GM18502 (cell line): ENCODE results near the gene PARD6B.

Source experiments
- ATAC-seq: cut with Tn5 transposase; IDR thresholded peaks from one replicate; pipeline ENCODE4 v1.9.1; 2021; ENCODE audit warnings: mild to moderate bottlenecking; ENCODE audit not compliant: unreplicated experiment, poor library complexity

PARD6B gene

DNA sequence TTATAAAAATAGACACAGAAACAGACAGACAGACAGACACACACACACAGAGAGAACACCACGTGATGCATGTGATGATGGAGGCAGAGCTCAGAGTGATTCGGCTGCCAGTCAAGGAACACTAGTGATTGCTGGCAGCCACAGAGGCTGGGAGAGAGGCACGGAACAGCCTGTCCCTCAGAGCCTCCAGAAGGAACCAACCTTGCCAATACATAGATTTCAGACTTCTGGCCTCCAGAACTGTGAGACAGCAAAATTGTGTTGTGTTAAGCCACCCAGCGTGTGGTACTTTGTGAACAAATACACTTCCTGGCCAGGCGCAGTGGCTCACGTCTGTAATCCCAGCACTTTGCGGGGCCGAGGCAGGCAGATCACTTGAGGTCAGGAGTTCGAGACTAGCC is 9.5 kb upstream of the PARD6B start:
- no peak for ATAC-seq

DNA sequence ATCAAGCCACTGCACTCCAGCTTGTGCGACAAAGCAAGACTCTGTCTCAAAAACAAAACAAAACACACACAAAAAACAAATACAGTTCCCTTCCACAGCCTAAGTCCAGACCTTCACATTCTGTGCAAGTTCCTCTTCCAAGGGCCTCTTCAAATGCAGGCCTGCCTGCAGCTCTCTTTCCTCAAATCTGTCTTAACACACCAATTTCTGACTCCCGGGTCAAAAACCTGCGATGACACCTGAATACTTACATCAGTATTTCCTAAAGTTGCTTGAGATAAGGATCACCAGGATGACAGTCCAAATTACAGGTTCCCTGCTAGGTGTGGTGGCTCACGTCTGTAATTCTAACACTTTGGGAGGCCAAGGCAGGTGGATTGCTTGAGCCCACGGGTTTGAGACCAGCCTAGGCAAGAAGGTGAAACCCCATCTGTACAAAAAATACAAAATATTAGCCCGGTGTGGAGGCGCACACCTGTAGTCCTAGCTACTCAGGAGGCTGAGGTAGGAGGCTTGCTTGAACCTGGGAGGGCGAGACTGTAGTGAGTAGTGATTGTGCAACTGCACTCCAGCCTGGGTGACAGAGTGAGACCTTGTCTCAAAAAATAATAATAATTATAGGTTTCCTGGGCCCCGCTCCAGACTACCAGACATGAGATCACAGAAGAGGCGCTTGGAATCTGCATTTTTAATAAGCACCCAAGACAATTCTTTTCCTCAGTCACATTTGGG is 8.8 kb upstream of the PARD6B start:
- ATAC-seq, result no peak

DNA sequence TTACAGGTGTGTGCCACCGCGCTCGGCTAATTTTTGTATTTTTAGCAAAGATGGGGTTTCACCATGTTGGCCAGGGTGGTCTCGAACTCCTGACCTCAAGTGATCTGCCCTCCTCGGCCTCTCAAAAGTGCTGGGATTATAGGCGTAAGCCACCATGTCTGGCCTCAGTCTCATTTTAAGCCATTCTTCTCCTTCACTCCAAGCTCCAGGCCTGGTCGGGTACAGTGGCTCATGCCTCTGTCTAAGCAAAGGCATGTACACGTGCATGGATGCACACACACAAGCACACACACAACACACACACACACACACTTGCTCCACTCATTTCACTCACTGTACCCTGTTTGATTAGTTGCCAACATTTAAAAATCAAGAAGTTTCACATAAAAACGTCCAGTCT is 7.7 kb upstream of the PARD6B start:
- ATAC-seq, result no peak

DNA sequence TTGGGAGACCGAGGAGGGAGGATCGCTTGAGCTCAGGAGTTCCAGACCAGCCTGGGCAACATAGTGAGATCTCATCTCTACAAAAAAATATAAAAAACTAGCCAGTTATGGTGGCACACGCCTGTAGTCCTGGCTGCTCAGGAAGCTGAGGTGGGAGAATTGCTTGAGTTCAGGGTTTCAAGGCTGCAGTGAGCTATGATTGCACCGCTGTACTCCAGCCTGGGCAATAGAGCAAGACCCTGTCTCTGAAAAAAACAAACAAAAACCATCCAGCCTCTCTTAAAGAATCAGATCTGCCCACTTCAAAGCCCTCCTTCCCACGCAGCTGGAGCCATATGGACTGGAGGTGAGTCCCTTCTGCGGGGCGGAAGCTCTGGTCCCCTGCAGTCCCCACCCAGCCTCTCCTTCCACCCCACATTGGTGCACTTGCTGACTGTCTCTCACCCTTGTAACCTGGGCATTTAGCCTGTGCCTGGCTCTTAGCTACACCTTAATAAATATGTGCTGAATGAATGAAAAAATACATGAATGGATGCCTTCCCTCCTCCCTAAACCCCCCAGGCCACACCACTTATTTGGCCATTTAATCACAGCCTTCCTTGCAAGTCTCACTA is 7.2 kb upstream of the PARD6B start:
- no peak for ATAC-seq

DNA sequence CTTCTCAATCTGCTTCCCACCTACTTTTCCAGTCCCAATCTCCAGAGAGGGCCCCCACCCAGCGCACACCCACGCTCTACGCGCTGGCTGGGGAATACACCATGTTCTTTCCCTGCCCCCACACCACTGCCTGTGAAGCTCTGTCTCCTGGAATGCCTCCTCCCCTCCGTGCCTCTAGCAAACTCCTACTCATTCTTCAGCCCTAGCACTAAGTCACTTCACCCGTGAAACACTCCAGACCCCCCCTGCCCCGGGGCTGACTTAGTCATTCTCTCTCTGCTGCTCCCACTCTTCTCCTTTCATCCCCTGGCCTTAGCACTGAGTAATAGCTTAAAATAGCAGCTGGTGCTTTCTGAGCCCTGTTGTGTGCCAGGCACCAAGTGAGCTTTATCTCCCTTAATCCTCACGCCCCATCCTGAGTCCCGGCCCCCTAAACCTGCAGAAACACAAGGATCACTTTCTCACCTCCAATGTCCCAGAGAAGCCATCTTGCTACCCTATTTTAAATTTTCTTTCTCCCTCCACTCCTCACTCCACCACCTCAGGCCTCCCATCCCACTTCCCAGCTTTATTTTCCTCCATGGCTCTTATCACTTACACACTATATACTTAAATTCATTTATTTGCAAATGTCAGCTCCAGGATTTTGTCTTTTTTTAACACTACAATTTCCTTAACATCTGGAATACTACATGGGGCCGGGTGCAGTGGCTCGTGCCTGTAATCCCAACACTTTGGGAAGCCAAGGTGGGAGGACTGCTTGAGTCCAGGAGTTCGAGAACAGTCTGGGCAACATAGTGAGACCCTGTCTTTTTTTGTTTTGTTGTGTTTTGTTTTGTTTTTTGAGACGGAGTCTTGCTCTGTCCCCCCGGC is 6.3 kb upstream of the PARD6B start:
- no peak for ATAC-seq

DNA sequence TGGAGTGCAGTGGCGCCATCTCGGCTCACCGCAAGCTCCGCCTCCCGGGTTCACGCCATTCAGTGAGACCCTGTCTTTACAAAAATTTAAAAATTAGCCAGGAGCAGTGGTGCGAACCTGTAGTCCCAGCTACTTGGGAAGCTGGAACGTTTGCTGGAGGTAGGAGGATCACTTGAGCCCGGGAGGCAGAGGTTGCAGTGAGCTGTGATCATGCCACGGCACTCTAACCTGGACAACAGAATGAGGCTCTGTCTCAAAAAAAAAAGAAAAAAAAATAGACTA is 5.7 kb upstream of the PARD6B start:
- ATAC-seq, result no peak

DNA sequence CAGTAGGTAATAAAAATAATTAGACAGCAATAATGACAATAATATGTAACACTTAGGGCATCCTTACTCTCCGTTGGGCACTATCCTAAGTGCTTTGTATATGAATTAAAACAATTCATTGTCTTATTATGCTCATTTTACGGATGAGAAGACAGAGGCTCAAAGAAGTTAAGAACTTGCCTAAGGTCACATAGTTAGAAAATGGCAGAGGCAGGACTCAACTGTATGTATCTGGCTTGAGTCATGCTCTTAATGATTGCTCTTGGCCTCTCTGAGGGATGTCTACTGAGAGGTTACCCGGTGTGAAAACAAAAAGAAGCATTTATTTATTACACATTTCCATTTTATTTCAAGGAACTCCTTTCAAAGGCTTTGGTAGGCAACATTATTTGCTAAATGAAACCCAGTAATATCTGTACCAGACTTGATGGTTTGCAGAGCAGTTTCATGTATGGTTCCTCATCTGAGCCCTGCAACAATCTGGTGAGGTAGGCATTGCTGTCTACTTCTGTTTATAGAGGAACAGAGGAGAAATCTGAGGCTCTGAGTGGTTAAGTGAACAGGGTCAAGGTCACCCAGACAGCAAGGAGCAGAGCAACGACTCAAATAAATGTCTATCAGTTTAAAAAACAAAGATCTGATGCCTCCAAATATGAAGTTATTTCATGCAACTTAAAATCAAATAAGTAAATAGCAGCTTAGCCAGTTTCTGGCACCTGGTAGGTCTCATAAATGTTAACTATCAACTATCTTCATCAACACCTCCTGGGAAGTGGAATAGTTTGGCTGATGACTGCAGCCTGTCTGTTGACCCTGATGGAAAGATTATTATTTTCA is 4.2 kb upstream of the PARD6B start:
- ATAC-seq, result no peak

DNA sequence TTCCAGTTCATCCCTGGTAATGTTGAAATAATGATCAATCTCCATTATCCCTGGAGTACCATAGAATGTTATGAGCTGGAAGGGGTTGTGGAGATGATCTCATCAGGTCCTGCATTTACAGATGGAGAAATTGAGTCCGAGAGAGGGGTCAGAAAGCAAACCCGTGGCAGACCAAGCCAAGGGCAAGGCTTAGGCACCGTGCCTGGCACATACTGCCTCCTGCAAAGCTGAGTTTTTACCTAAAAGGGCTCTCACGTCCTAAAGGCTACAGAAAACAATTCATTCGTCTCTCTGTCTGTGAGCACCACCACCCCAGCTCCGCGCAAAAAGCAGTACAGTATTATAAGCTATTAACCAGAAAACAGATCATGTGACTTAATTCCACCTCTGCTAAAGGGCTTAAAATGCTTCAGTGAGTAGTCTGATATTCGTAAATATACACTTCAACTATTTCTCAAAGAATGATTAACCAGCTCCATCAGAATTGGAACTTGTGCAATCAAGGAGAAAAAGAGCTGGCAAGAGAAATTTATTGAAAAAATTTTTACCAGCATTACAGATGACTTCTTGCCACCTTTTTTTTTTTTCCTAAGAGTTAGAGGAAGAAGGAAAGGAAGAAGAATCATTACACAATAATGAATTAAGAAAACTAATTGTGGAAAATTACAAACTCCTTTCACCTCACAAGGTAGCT is 3.4 kb upstream of the PARD6B start:
- no peak for ATAC-seq

DNA sequence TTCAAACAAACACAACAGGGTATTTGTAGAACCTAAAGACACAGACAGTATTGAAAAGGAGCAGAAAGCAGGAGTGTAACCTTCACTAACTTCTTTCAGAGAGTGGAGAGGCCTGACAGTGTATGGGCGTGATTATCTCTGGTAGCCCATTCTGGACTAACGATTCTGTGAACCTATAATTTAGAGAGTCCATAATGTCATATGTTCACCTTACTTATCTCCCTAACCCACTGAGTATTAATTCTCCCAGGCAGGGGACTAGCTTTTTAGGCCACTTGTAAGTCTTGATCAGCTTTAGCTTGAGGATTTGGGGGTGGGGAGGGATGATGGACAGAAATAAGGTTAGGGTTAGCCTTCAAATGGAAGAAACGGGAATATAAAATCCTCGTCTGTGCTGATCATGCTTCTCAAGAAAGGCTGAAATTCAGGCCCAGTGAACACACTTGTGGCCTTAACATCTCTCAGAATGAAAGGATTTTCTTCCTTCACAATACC is 2.8 kb upstream of the PARD6B start:
- no peak for ATAC-seq

DNA sequence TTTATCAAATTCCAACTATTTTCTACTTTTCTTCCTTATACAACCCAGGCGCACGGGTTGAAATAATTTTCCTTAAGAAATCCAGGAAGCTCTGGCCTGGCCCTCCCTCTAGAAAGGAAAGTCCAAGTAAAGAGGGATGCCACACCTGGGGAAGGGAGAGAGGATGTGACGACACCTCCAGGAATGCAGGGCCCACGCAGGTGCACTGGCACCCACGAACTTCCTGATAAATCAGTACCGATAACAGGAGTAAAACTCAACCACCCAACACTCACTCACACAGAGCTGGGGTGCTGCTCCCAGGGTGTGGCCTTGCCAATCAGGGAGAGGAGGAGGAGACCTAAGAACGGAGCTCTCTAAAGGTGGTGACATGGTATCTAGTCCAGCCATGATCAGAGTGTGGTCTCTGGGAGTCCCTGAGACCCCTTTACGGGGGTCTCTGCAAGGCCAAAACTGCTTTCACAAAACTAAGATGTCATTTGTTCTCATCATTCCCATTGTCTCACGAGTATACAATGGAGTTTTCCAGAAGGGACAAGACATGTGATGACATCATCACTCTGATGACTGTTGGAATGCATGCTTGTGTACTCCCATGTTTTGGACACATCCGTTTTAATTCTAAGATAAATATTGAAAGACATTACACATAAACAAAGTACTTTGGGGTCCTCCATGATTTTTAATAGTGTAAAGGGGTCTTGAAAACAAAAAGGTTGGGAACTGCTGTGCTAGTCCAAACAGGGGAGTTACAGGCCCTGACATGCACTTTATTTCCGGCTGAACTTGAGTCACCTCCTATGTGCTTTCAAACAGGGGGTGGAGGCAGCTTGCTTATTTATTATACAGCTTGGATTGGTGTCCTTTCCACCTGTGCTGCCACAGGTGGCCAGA is 2.2 kb upstream of the PARD6B start:
- ATAC-seq, result no peak

DNA sequence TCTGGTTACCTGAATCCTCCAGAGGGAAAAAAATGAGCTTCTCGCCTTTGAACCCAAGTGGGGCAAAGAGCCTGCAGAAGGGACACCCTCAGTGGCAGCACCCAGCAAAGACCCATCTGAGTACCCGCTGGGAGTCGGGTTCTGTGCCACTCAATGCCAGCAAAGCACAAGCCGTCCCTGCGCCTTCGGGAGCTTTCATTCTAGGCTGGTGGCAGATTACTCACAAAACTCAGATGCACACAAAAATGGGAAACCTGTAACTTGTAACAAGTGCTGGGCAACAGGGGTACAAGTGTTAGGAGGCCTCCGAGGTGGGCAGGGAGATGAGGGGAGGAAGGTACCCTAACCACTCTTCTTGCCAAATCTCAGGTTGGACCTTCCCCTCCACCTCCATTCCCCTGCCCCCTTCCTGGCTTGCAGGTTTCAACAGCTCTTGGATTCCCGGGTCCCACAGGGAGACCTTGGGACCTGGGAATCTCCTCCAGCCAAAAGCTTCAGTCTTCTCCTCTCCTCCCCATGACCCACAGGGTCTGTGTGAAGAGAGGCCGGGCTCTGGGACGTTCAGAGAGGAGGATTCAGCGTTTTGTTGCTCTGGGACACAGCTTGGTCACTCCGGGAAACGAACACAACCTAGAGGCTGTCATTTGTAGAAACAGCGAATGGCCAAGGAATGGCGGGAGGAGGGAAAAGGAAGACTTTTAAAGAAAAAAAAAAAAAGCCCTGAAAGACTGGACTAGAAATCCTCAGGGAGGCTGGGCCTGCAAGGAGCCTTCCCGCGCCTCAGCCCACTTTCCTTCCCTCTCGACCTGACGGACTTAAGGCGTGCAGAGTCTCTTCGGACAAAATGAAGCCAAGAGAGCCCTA is 1.2 kb upstream of the PARD6B start:
- no peak for ATAC-seq

DNA sequence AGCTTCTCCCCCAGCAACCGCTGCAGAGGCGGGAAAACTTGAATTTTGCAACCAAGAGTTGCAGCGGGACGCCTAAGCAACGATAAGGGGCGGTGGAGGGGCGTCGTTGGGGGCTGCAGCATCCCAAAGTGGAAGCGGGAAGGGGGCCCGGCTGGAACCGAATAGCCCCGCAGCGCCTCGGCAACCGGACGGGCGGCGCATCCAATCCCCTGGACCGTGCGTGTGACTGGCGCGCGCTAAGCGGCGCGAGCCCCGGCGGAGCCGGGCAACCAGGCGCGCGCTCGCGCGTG is 670 bp upstream of the PARD6B start:
- no peak for ATAC-seq

DNA sequence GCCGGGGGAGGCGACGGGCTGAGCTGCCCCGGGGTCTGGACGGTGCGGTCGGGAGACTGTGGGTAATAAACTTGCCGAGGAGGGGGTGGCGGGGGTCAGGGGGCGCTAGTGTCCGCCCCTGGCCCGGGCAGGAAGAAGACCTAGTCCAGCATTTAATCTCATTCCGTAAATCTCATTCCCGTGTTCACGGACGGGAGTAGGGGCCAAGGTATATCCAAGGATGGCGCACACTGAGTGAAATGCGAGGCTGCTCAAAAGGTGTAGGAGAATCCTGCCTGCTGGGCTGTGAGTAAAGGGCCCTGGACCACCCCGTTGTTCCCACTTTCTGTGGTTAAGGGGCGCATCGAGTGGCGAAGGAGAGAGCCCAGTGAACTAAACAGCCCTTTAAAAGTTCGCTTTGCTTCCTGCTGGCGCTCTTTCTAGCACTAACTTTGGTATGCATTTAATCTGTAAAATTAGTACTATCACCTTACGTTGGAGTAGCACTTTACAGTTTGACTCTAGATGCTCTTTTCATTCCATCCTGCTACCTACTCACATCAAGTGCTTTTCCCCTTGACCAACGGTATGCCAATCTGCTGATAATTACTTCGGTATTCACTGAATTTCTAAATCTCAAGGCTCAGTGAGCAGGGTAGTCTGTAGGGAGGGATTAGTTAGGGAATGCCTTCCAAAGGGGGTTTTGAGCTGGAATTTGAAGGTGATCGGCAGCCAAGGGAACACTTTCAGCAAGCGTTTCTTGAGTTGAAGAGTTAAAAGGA is 730 bp downstream of the PARD6B start:
- ATAC-seq, result no peak

DNA sequence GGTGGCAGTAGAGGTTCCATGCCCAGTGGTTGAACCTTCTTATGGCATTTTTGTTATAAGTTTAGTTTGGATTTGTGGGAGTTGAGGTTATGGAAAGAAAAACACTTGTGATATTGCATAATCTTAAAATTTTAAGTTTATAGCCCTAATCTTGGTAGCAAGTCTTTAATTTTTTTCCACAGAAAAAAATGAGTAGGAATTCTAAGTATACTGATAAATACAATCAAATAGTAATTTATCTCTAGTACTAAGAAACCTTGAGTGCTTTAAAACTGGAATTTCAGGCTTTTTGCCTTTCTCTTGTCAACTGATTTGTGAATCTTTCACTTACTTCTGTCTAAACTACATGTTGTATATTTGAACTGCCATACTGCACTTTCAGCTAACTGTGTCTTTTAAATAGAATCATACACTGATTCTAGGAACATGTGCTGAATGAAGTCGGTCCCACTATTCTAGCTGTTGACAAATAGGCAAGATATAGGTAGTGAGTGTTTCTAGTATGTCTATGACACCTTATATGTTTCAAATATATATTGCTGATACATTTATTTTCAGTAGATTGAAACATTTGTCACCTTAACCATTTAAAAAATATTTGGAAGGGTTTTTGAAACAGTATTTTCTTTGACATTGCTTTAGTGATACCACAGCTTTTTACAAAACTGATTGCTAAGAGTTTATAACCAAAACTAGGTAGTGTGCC is 2.4 kb downstream of the PARD6B start:
- ATAC-seq, result no peak

DNA sequence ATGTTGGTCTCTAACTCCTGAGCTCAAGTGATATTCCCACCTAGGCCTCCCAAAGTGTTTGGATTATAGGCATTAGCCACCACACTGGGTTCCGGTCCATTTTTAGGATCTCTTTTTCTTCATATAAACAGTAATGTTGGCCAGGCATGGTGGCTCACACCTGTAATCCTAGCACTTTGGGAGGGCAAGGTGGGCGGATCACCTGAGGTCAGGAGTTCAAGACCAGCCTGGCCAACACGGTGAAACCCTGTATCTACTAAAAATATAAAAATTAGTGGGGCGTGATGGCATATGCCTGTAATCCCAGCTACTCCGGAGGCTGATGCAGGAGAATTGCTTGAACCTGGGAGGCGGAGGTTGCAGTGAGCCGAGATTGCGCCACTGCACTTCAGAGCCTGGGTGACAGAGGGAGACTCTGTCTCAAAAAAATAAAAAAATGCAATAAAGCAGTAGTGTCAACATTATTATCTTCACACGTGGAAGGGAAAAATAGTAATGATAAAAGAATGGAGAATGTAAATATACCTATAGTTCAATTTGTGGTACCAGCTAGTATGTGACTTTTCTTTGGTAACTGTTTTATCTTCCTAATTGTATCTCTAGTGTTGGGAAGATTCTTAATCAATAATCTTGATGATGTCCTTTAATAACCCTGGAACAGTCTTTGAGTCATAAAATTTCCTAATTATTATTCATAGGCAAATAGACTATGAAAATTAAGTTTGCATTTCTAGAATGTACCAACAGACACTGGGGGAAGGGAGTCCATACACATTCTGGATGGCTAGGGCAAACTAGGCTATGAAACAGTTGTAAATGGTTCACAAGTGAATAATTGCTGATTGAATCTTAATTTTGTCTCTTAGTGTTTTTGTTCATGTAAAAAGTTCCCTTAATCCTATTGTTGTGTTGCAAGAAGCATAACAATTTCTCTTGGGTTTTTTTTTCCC is 3.6 kb downstream of the PARD6B start:
- no peak for ATAC-seq

DNA sequence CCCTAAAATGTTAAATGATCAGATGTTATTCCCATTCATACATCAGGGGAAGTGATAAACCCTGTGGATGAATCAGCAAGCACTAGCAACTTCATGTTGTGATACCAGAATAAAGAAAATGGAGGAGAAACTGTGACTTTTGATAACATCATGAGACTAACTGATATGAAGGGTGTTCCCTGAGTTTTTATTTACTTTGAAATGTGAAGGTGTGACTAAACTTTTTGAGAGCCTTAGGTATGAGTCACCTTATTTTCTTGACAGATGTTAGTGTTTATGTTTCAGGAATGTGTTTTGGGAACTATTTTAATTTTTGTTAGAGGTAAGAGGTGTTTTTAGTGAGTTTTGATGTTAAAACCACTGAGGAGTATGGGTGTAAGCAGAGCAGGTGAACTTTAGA is 4.4 kb downstream of the PARD6B start:
- no peak for ATAC-seq
